ENCODE results near the gene TCF4. TPM values are rescaled to one million over a fixed set of nuclear protein-coding genes. Genes with fewer than 3 reads are reported as not detected.

TCF4 gene
- total RNA-seq, 1 donor from 2014 or later = 159 TPM

DNA sequence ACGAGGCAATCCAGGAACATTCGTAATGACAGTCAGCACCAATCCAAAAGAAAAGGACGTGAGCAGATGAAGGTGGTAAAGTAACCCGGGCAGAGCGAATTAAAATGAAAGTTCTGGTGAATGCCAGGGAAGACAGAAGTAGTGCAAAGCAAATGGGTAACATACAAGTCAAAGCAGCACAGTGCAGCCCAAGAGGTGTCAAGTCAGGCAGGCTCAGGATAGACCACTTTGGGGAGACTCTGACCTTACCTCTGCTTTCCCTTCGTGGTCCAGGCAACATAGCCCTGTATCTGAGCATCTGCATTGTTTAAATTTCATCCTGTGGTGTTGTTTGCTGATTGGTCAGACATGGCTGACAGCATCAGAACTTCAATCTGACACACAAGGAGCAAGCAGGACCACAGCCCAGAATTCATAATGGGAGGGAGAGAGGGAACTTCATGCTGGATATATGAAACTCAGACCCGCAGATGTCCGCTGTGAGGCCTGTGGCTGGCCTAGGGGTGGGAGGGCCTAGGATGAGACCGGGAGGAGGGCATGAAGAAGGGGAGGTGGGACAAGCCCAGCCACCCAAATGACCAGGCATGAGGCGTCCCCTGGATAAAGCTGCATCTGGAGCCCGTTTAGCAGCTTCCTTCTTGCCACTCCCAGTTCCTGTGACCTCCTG is 285.7 kb downstream of the TCF4 start:
- DNase-seq (ENCODE audit: low spot score) = no peak

DNA sequence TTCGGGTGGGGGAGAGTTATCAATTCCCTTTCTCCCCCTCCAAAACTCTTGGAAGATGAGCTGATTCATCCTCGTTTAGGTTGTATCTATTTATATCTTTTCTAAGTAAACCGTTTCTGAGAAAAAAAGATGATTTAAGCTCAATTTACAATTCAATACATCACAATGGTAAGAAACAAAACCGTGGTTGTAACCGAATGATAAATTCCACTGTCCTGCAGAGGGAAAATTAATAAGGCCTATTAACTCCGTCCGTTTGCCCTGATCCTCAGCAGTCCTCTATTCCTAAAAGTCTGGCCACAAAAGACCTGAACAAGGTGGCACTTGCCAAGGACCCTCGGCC is 286.2 kb downstream of the TCF4 start:
- no peak for DNase-seq (ENCODE audit: low spot score)

DNA sequence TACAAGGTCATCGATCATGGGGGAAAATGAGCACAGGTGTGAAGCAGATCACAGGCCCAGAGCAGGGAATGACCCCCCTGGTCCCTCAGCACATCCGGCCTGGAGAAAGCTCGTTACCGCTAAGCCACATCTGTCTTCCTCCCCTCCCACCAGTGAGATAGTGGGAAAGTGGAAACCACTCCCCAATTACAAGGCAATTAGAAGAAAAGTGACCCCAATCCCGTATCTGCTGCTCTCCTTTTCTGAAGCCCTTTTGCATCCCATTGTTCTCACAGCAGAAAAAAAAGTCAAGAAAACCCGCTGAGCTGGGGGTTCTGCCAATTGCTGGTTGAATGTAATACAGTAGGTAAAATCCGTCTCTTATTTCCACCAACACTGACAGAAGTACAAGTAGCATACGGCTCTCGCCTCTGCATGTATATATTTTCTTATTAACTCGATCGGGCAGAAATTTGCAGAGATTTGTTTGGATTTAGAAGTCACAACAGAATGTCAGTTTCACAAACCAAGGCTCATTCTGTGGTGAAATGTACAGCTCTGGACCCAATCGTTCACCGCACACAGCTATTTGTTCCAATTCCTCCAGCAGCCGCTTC is 287.0 kb downstream of the TCF4 start:
- DNase-seq (ENCODE audit: low spot score) = no peak

DNA sequence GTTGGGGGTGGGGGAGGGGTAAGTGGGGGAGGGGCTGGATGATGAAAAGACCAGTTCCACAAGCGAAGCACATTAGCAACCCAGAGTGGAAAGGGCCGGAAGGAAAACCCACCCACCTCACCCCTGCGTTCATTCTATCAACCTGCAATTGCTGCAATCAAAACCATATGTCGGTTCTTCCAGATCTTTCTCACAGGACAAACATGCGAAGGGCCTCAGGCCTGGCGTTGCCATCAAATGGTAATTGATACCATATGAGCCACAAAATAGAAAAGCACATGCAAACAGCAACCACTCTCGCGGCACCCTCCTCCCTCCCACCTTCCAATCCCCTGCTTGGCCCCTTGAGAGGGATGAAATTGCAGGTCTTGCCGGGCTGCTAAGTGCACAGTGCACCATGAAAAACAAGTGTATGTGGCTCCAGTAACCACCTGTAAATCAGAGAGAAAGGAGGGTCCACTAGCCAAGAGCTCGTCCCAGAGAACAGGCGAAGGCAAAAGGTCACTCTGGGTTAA is 287.5 kb downstream of the TCF4 start:
- no peak for DNase-seq (ENCODE audit: low spot score)

DNA sequence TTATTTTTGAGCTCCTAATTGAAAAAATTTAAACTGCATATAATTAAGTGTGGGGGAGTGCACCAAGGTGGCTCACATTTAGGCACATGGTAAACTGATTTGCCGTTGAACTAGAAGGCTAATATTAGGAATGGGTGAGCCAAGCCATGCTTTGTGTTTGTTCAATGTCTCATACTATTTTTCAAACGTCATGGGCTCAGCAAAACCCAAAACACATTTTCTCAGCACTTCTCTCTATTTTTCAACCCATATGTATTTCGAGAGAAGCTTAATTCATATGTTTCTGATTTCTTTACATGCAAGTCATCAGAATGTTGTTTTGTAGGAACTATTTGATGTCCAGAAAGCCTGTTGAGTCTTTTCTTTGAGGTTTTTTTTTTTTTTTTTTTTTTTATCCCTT is 291.2 kb downstream of the TCF4 start:
- no peak for DNase-seq (ENCODE audit: low spot score)

DNA sequence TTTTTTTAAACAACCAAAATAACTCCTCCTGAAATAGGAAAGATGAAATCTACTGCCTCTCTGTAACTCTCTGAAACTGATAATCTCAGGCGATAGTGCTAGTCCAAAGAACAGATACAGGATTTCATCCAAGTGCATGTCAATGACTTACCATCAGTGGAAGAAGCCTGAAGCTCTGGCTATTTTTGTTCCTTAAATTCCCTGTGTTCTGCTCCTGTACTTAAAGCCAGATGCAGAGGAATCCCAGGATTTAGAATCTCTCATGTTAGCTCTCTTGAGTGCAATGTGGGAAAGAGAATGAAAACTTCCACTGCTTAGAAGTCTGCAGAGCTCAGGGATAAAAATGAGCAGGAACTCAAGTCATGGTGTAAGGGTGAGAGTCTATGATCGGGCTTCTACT is 291.9 kb downstream of the TCF4 start:
- DNase-seq (ENCODE audit: low spot score) = no peak

DNA sequence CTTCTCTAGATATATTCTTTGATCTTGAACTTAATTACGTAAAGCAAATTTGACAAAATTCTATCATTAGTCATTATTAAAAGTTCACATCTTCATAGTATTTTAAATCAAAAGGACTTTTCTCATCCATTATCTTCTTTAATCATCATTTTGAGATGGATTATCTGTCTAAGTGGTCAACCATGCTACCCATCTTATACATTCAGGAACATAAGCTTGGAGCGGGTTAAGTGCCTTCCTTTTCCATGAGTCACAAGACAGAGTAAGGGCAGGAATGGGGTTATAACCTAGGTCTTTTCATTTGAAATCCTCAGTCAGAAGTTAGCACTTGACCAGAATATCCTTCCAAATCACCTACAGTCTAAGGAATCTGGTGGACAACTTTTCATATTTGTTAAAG is 297.1 kb downstream of the TCF4 start:
- no peak for DNase-seq (ENCODE audit: low spot score)

DNA sequence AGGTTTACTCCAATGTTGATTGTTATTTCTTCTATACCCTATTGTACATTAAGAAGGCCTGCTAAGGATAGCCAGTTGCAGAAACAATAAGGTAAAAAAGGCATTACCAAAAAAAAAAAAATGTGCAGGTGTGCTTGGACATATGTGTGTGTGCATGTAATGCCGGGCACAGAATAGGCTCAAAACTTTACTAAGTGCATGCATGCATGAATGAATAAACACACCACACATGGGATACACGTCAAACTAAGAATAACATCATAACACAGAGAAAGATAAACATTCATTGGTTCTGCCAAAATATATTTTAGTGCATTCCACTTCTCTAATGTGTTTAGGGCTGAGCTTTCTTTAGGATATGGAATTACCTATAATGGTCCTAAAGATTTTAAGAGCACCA is 298.2 kb downstream of the TCF4 start:
- no peak for DNase-seq (ENCODE audit: low spot score)

DNA sequence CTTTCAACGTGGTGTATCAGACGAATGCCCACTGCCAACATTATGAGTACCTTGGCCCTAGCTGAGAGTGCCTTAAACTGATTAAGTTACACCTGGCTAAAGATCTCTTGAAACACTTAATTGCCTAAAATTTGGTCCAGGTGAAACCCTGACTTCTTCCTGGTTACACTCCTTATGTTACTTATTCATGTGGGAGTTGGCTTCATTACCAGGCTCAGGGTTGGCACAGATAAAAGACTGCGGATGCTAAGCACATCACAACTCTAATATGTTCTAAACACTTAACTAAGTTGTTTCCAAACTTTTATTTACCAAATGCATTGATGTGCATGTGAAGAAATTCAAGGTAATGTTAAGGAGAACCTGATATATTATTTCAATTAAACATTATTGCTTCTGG is 298.9 kb downstream of the TCF4 start:
- no peak for DNase-seq (ENCODE audit: low spot score)

DNA sequence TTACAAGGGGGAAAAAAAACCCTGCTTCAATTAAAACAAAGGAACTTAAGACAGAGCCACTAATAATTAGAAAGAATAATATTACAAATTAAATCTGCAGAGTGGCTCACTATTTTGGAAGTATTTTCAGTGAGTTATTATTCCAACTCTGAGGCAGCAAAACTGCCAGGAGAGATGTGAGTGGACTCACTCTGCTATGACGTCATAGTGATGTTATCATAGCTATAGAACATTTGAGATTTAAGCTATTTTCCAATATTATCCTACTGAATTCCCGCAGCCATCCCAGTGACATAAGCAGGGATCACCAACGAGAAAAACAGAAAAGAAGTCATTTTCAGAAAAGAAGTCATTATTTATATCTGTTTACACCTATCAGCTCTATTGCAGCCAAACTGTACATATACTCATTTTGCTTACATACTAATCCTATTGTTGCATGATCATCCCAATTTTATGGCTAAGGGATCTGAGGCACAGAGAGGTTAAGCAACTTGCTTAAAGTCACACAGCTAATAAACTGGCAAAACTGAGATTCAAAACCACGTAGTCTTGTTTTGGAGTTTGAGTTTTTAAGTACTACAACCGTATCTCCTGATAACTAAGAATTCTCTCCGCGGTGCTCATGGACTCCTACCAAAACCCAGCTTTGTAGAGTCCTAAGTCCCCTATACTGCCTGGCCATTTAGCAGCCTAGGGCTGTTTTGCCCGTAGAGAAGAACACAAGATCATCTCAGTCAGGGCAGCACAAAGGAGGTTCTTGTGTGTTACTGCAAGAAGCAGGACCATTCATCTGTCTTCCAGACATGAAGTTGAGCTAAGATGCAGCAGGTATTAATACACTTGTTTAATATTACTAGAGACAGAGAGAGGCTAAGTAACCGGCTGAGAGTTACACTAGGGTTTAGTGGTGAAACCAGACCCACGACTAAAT is 299.8 kb downstream of the TCF4 start:
- no peak for DNase-seq (ENCODE audit: low spot score)

DNA sequence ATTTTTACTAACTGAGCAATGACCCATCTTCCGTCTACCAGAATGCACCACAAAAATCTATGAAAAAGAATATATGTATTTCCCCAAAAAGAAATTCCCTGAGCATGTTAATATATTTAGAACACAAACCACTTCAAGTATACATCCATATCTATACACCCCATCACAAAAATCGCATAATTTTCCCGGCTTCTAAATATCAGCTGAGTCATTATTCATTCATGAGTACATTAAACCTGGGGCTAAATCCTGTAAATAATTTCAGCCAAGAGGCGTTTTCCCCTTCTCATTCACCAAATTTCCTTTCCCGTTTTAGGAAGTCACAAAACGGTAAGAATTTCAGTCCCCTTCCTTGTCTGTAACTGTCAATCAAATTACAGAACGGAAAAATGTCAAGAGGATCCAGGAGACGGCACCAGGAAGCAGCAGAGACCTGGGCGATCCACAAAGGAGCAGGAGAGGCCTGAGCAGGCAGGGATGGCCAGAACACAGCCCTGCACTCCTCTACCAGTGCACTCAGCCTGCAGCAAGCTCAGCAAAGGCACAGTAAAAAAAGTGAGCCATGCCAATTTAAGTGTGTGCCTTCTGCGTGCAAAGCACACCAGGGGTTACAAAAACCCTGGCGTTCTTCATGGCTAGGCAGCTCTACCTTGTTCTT is 300.7 kb downstream of the TCF4 start:
- no peak for DNase-seq (ENCODE audit: low spot score)

DNA sequence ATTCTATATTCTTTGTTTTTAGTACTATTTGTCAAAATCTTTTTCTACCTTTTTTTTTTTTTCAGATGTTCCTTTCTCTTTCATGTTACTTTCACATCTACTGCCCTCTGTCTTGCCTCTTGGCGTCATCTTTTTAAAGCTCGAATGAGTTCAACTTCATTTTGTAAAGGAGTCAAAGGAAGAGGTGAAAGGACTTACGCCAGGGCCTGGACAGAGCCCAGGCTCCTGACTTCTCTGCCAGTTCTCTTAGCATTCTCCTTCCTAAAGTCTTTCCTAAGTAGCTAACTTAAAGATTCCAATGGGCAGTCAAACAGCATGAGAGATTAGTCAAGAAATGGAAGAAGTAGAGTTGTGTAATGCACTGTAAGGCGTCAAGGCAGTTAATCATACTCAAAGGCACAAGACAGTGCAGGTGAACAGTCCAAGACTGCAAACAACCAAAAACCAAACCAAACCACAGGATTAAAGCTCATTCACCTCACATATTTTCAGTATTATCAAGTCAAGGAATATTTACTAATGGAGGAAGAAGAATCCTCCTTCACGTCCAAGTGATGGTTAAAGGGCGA is 301.7 kb downstream of the TCF4 start:
- DNase-seq (ENCODE audit: low spot score) = no peak

DNA sequence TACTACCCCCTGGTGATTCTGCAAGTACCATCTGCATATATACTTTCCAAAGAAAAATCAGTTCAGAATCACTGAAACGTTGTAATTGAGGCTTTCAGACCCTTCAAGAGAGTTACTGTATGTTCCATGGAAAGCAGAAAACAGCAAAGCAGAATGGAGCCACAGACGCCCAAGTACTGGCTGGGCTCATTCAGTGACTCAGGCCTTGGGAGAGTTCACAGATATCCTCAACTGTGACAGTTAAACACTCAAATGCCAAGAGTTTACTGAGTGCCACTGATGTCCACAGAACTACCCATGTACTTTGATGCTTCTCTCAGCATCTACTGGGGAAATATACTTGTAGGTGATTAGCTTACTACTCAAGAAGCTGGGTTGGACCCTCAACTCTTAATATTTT is 303.4 kb downstream of the TCF4 start:
- no peak for DNase-seq (ENCODE audit: low spot score)

DNA sequence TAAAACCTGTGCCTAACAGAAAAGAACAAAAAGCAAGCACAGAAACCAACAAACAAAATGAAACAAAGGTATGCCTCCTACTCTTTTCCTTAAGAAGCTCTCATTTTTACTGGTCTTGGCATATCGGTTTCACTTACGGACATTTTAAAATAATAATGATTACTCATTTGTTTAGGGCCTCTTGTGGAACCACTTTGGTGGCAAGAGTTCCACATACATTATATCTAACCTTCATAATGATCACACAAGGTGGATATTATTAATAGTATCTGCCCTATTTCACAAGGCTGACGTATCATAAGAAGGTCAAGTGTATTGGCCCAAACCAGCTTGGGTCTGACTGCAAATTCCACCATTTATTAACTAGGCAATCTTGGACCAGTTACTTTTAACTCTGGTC is 304.7 kb downstream of the TCF4 start:
- no peak for DNase-seq (ENCODE audit: low spot score)

DNA sequence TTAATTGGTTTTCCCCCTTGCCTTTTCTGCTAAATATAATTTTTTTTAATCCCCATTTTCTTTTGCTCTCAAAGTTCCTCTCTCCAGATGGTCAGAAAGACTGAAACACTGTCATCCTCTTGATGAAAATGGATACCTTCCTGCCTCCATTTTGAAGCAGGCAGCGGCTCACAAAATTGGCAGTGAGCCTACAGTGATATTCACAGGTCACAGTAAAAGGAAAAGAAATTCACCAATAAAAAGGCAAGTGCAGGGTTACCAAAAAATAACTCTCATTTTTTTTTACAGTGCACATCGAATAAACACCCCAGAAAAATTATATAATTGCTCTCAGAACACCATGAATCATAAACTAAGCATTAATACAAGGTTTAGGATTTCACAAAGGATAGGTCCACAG is 307.5 kb downstream of the TCF4 start:
- DNase-seq (ENCODE audit: low spot score) = no peak

DNA sequence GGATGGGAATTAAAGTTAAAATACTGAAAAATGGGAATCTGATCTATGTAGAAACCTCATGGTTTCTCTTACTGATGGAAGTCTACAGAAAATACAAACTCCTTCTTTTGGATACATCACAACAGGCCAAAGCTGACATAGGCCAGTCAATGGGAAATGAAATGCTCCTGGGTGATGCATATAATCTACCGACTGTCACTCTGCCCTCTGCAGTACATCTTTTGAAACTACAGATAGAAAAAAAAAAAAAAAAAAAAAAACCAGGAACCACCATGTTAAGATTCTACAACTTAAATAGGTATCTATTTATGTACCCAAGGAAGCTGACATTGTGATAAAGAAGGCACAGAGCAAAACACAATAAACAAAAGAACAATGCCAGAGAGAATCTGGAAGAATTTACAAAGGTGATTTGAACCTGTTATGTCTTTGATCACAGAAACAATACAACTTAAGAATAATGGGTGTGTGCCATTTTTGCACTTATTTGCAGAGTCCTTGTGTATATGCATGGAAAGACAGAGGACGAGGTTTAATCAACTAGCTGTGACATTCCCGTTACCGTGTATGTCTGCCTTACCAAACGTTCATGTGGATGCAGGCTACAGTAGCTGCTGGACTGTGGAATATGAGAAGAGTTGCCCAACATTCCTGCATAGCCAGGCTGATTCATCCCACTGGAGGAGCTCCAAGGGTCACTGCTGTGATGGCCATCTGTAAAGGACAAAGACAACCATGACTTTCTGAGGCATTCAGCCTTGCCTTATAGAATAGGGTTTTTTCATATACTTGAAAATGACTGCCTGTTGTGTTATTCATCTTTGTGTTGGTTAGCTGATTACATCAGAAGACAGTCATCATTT is 312.7 kb downstream of the TCF4 start:
- no peak for DNase-seq (ENCODE audit: low spot score)

DNA sequence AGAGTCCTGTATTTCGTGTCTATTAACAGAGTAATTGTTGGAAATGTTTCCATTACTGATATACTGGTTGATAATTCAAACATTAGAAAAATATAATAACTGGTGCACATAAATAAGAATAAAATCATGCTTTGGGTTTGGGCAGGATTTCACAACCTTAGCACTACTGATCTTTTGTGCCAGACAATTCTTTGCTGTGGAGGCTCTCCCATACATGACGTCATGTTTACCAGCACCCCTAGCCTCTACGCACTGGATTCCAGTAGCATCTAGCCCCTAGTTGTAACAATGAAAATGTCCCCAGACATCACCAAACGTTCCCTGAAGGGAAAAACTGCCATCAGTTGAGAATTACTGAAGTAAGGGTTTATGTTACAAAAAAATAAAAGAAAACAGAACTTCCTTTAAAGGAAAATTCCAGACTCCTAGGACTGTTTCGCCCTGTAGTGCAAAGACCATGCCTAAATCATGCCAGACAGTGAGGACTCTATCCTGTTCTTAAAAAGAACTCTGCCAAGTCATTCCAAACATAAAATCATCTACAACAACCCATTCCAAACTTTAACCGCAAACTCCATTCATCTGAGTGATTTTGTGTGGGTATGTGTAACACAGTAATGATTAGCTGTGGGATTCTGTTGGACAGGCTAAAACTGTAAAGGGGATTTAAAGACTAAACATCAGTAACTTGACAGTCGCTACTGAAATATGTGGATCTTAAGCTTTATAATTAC is 315.3 kb downstream of the TCF4 start:
- DNase-seq (ENCODE audit: low spot score) = no peak

DNA sequence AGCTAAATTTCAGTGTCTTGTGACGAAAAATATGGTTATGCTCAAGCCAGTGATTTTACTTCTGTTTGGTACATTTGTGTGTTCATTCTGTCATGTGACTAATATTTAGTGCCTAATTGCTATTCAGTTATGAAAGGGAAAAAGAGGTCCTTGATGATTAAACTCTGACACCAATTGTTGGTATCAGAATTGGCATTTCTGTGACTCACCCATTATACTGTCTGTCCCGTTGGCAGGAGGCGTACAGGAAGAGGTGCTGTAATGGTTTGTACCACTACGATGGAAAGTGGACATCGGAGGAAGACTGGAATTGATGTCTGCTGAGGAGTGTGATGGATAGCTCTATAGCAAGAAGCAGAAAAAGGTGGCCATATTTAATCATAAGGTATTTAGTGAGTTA is 318.4 kb downstream of the TCF4 start:
- no peak for DNase-seq (ENCODE audit: low spot score)

DNA sequence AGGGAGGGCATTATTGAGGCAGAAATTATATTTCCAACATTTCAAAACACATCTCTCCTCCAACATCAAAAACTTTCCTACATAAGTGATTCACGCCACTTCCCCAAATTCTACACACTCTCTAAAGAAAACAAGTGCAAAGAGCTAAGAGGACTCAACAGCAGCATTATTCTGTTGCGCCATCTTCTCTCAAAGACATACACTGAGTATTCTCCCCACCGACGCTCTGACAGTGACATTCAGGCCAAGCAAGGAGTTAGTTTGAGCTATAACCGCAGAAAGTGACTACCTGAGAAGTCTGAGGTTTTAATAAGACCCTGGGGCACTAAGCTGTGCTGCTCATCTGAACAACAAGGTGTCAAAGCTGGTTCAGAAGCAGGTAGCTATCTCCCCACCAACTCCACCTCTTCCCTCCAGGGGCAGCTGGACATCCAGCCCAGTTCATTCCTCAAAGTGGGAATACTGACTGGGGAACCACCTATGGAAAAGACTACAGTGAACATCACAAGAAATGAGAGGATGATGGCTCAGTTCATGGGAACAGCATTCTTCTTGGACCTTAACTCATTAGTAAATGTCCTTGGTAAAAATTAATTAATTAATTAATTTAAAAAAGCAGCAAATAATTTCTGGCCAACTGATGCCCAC is 319.2 kb downstream of the TCF4 start:
- DNase-seq (ENCODE audit: low spot score) = no peak
